ENCODE measurements around the gene ZNF148.
"Not testable (repeated sequence)": the region's sequence is repeated elsewhere in the genome, so short reads cannot be mapped to it uniquely, and the experiment has no call there.

ZNF148 gene

GRCh38 chr3:125375950-125376679, 990 bp upstream of the ZNF148 start:
- DNase-seq = no peak

GRCh38 chr3:125374501-125374995, 577 bp downstream of the ZNF148 start:
- DNase-seq = peak in 1 of 2 donors; percentile 39

- no peak for DNase-seq
These were observed 7.5 kb downstream of the ZNF148 start for GRCh38 chr3:125367403-125368230.

GRCh38 chr3:125366132-125366531, 9.0 kb downstream of the ZNF148 start:
- no peak for DNase-seq

GRCh38 chr3:125359700-125360099, 15.4 kb downstream of the ZNF148 start:
- no peak for DNase-seq

- DNase-seq = no peak
These were observed 16.2 kb downstream of the ZNF148 start for GRCh38 chr3:125358923-125359322.

GRCh38 chr3:125357837-125358236, 17.3 kb downstream of the ZNF148 start:
- DNase-seq = no peak

- peak; percentile 36 to 63 for DNase-seq
These were observed 18.0 kb downstream of the ZNF148 start for GRCh38 chr3:125357032-125357658.

- no peak for DNase-seq
These were observed 18.7 kb downstream of the ZNF148 start for GRCh38 chr3:125356140-125357026.

- no peak for DNase-seq
These were observed 21.5 kb downstream of the ZNF148 start for GRCh38 chr3:125353659-125354058.

- no peak for DNase-seq
These were observed 22.0 kb downstream of the ZNF148 start for GRCh38 chr3:125353128-125353527.

GRCh38 chr3:125351814-125352456, 23.2 kb downstream of the ZNF148 start:
- no peak for DNase-seq

- no peak for DNase-seq
These were observed 24.0 kb downstream of the ZNF148 start for GRCh38 chr3:125351152-125351551.

- no peak for DNase-seq
These were observed 24.5 kb downstream of the ZNF148 start for GRCh38 chr3:125350597-125350996.

GRCh38 chr3:125349556-125350165, 25.5 kb downstream of the ZNF148 start:
- DNase-seq = no peak

- DNase-seq = no peak
These were observed 26.1 kb downstream of the ZNF148 start for GRCh38 chr3:125349055-125349454.

- not testable (repeated sequence) for DNase-seq
These were observed 31.8 kb downstream of the ZNF148 start for GRCh38 chr3:125343367-125343766.

- DNase-seq = no peak
These were observed 35.0 kb downstream of the ZNF148 start for GRCh38 chr3:125340121-125340520.

GRCh38 chr3:125337506-125337905, 37.6 kb downstream of the ZNF148 start:
- DNase-seq = no peak

GRCh38 chr3:125334675-125335560, 40.2 kb downstream of the ZNF148 start:
- no peak for DNase-seq
